Prostate gland (tissue), 2 donors: ENCODE measurements around the gene TMPRSS6. TPM values are rescaled to one million over a fixed set of nuclear protein-coding genes. Genes with fewer than 3 reads are reported as not detected.

Experiments used
- DNase-seq: peaks from one replicate; pipeline ENCODE4 v3.0.0-alpha.2; 2019; ENCODE audit warnings: low spot score
- H3K27ac ChIP-seq, 2 donors: fragments of 200-600 bp; sonication (generic); 2 replicates each; pipeline ENCODE4 v1.5.1; 2017 to 2019
- H3K27me3 ChIP-seq: fragments of 200-600 bp; sonication (generic); replicated peaks from 2 replicates; pipeline ENCODE4 v1.5.1; 2019; ENCODE audit not compliant: insufficient read depth
- H3K36me3 ChIP-seq, 2 donors: fragments of 200-600 bp; sonication (generic); 1 replicate in 1 of 2; 2 replicates in 1 of 2; pipeline versions ENCODE4 v1.5.1 to v1.8.1; 2017 to 2019
- H3K4me1 ChIP-seq: fragments of 200-600 bp; sonication (generic); replicated peaks from 2 replicates; pipeline ENCODE4 v1.5.1; 2019
- H3K4me3 ChIP-seq, 2 donors: fragments of 200-600 bp; sonication (generic); 2 replicates each; pipeline ENCODE4 v1.5.1; 2017 to 2019
- H3K9me3 ChIP-seq: fragments of 200-600 bp; sonication (generic); 2 replicates; pipeline ENCODE4 v1.5.1; 2017
- CTCF ChIP-seq, 4 experiments: fragments of 200-600 bp in 2 of 4; fragments of 450-650 bp in 2 of 4; sonication (generic) in 2 of 4; IDR thresholded peaks; 1 replicate in 3 of 4; 2 replicates in 1 of 4; pipeline ENCODE4 v1.5.1; 2016 to 2019; ENCODE audit warnings: antibody characterized with exemption in 4 of 4, mild to moderate bottlenecking in 2 of 4, moderate library complexity in 2 of 4
- POLR2A ChIP-seq: fragments of 450-650 bp; IDR thresholded peaks from one replicate; pipeline ENCODE4 v1.6.1; 2016; ENCODE audit warnings: antibody characterized with exemption, mild to moderate bottlenecking
- POLR2AphosphoS5 ChIP-seq: sonication (generic); formaldehyde crosslinking; IDR thresholded peaks from one replicate; pipeline ENCODE4 v1.6.1; 2017; ENCODE audit warnings: antibody characterized with exemption
- WGBS: methylation state at CpG from one replicate; pipeline ENCODE4 v1.1.5; 2018; 5-methylcytosine and 5-hydroxymethylcytosine counted together
- intact Hi-C: fragments of 100-400 bp; cut with DNase I; formaldehyde crosslinking; loops from one replicate; pipeline ENCODE4 v1.14.2; 2022
- total RNA-seq, 2 donors: library from RNA; depleted of rRNA; stranded (reverse); fragments of >200 nt; gene quantifications; one replicate each; pipeline ENCODE4 v1.1.0, GENCODE V29; 2016

TMPRSS6 gene
- under 1 TPM in 1 of 2 donors, not detected in 1; 0.45 TPM for total RNA-seq

GRCh38 chr22:37109242-37109917 is at the start of gene TMPRSS6:
TMPRSS6 (minus strand) TSS chr22:37109713; CDS start chr22:37103417, 6,296 bp downstream.
- no peaks in the 10 kb centered on the region for H3K9me3 ChIP-seq
- no peak within 1 kb of the TSS for H3K27ac ChIP-seq
- DNase-seq = no peak
- H3K36me3 ChIP-seq = no peaks in the 10 kb centered on the region
- TF ChIP-seq CTCF (IDR thresholded peaks at IDR 0.05) (no peak), POLR2AphosphoS5 (no peak), POLR2A (no peak)
- H3K4me1 ChIP-seq = no peaks in the 10 kb centered on the region
- intact Hi-C loops = no loop called here
- H3K4me3 ChIP-seq = no peak within 1 kb of the TSS
- no peaks in the 10 kb centered on the region for H3K27me3 ChIP-seq
- 66% methylated on average over 13 of the region's 13 CpGs for WGBS

- Histone ChIP-seq H3K9me3 (no peaks in the 10 kb centered on the region), H3K27me3 (no peaks in the 10 kb centered on the region), H3K4me1 (no peaks in the 10 kb centered on the region), H3K4me3 (no peak overlapping the region), H3K27ac (no peak overlapping the region), H3K36me3 (no peaks in the 10 kb centered on the region)
- 89% methylated on average over 5 of the region's 5 CpGs for WGBS
- intact Hi-C loops = no loop called here
- no peak for DNase-seq
- TF ChIP-seq POLR2A (no peak), CTCF (IDR thresholded peaks at IDR 0.05) (no peak), POLR2AphosphoS5 (no peak)
These were observed 49.4 kb upstream of the TMPRSS6 start for GRCh38 chr22:37158963-37159290.

GRCh38 chr22:37157516-37158285 is 48.2 kb upstream of the TMPRSS6 start:
- Histone ChIP-seq H3K4me1 (no peaks in the 10 kb centered on the region), H3K4me3 (no peak overlapping the region), H3K27me3 (no peaks in the 10 kb centered on the region), H3K36me3 (no peaks in the 10 kb centered on the region), H3K27ac (no peak overlapping the region), H3K9me3 (no peaks in the 10 kb centered on the region)
- no peak for DNase-seq
- 76% methylated on average over 13 of the region's 13 CpGs for WGBS
- TF ChIP-seq POLR2A = no peak
- no peak for TF ChIP-seq POLR2AphosphoS5
- TF ChIP-seq CTCF (IDR thresholded peaks at IDR 0.05) = no peak
- intact Hi-C loops = no loop called here

- TF ChIP-seq CTCF (IDR thresholded peaks at IDR 0.05) (no peak), POLR2A (no peak), POLR2AphosphoS5 (no peak)
- no peak overlapping the region for H3K4me3 ChIP-seq
- no peak for DNase-seq
- H3K4me1 ChIP-seq = no peaks in the 10 kb centered on the region
- intact Hi-C loops = no loop called here
- no peaks in the 10 kb centered on the region for H3K9me3 ChIP-seq
- H3K27me3 ChIP-seq = no peaks in the 10 kb centered on the region
- H3K36me3 ChIP-seq = no peaks in the 10 kb centered on the region
- 89% methylated on average over 13 of the region's 13 CpGs for WGBS
- no peak overlapping the region for H3K27ac ChIP-seq
These were observed 47.3 kb upstream of the TMPRSS6 start for GRCh38 chr22:37156686-37157435.
